HepG2 (cell line): ENCODE results near the gene TBC1D10A. TPM values are rescaled to one million over a fixed set of nuclear protein-coding genes. Genes with fewer than 3 reads are reported as not detected.

Source experiments
- ARNT2 ChIP-seq: sonication (generic); formaldehyde crosslinking; IDR thresholded peaks from 2 replicates; pipeline ENCODE4 v1.8.0; 2022; ENCODE audit warnings: mild to moderate bottlenecking, low read depth, missing genetic modification reagents, moderate library complexity
- BRD4 ChIP-seq: sonication (generic); formaldehyde crosslinking; IDR thresholded peaks from 2 replicates; pipeline ENCODE4 v1.4.0; 2020; ENCODE audit warnings: missing genetic modification reagents
- CREBL2 ChIP-seq: sonication (generic); formaldehyde crosslinking; IDR thresholded peaks from 2 replicates; pipeline ENCODE4 v1.8.1; 2023; ENCODE audit warnings: missing genetic modification reagents, mild to moderate bottlenecking, borderline replicate concordance
- GATAD2A ChIP-seq: IDR thresholded peaks from 2 replicates; pipeline ENCODE4 v1.6.1; 2016
- HMG20A ChIP-seq: IDR thresholded peaks from 2 replicates; pipeline ENCODE4 v1.6.1; 2016; ENCODE audit warnings: borderline replicate concordance
- MIER3 ChIP-seq: IDR thresholded peaks from 2 replicates; pipeline ENCODE4 v1.6.1; 2016; ENCODE audit warnings: missing compliant biosample characterization, borderline replicate concordance
- MTF2 ChIP-seq: sonication (generic); formaldehyde crosslinking; IDR thresholded peaks from 2 replicates; pipeline ENCODE4 v1.5.0; 2020; ENCODE audit warnings: missing genetic modification reagents, borderline replicate concordance
- POLR2G ChIP-seq: fragments of 200-400 bp; formaldehyde crosslinking; IDR thresholded peaks from 2 replicates; pipeline ENCODE4 v1.6.1; 2018; ENCODE audit warnings: mild to moderate bottlenecking, low read depth, low read length, moderate library complexity
- SMAD3 ChIP-seq: sonication (generic); formaldehyde crosslinking; IDR thresholded peaks from 2 replicates; pipeline ENCODE4 v1.4.0; 2020; ENCODE audit warnings: missing genetic modification reagents
- SP5 ChIP-seq: IDR thresholded peaks from 2 replicates; pipeline ENCODE4 v1.6.1; 2016; ENCODE audit warnings: low read depth, borderline replicate concordance
- SRSF4 ChIP-seq: fragments of 200-400 bp; formaldehyde crosslinking; IDR thresholded peaks from one replicate; pipeline ENCODE4 v1.6.1; 2018; ENCODE audit warnings: mild to moderate bottlenecking, low read depth, low read length, moderate library complexity; ENCODE audit not compliant: poor library complexity, severe bottlenecking
- TCF7L2 ChIP-seq: IDR thresholded peaks from 2 replicates; pipeline ENCODE4 v1.6.1; 2011; ENCODE audit warnings: mild to moderate bottlenecking, low read depth, low read length, moderate library complexity
- TRAFD1 ChIP-seq: sonication (generic); formaldehyde crosslinking; IDR thresholded peaks from 2 replicates; pipeline ENCODE4 v1.5.1; 2020; ENCODE audit warnings: missing genetic modification reagents, mild to moderate bottlenecking, borderline replicate concordance
- TSC22D2 ChIP-seq: sonication (generic); formaldehyde crosslinking; IDR thresholded peaks from 2 replicates; pipeline ENCODE4 v1.5.1; 2020; ENCODE audit warnings: missing genetic modification reagents, mild to moderate bottlenecking, borderline replicate concordance
- ZBTB10 ChIP-seq: sonication (generic); formaldehyde crosslinking; IDR thresholded peaks from 2 replicates; pipeline ENCODE4 v1.4.0; 2020; ENCODE audit warnings: missing genetic modification reagents, borderline replicate concordance
- ZFP36L1 ChIP-seq: sonication (generic); formaldehyde crosslinking; IDR thresholded peaks from 2 replicates; pipeline ENCODE4 v1.8.0; 2022; ENCODE audit warnings: mild to moderate bottlenecking, missing genetic modification reagents, moderate library complexity
- ZNF275 ChIP-seq: sonication (generic); formaldehyde crosslinking; IDR thresholded peaks from 2 replicates; pipeline ENCODE4 v1.8.0; 2022; ENCODE audit warnings: missing genetic modification reagents, mild to moderate bottlenecking, inconsistent platforms, borderline replicate concordance
- ZNF446 ChIP-seq: sonication (generic); formaldehyde crosslinking; IDR thresholded peaks from 2 replicates; pipeline ENCODE4 v1.5.0; 2020; ENCODE audit warnings: mild to moderate bottlenecking, missing genetic modification reagents
- ZNF460 ChIP-seq: sonication (generic); formaldehyde crosslinking; IDR thresholded peaks from 2 replicates; pipeline ENCODE4 v1.5.1; 2020; ENCODE audit warnings: missing genetic modification reagents, mild to moderate bottlenecking, borderline replicate concordance
- ZNF704 ChIP-seq: sonication (generic); formaldehyde crosslinking; IDR thresholded peaks from 2 replicates; pipeline ENCODE4 v1.8.1; 2023; ENCODE audit warnings: mild to moderate bottlenecking, inconsistent platforms, moderate library complexity, missing genetic modification reagents, borderline replicate concordance
- ZNF770 ChIP-seq: sonication (generic); formaldehyde crosslinking; IDR thresholded peaks from 2 replicates; pipeline ENCODE4 v1.5.0; 2020; ENCODE audit warnings: mild to moderate bottlenecking, missing genetic modification reagents
- polyA plus RNA-seq, 8 experiments: library from polyadenylated mRNA; depleted of rRNA in 3 of 8; stranded (reverse) in 7 of 8; unstranded in 1 of 8; fragments of >200 nt; fragmentation: Illumina TruSeq in 4 of 8; extraction: Trizol in 4 of 8; gene quantifications; 2 replicates each; pipeline versions ENCODE4 v1.2.1 to v1.2.3, GENCODE V29; 2011 to 2016; ENCODE audit warnings: low read depth in 4 of 8, missing spikeins in 1 of 8, mixed read lengths in 1 of 8; ENCODE audit not compliant: insufficient read depth in 1 of 8
- total RNA-seq, 5 experiments: library from RNA; depleted of rRNA; stranded (reverse); fragments of >200 nt; fragmentation: Illumina TruSeq; extraction: Trizol; gene quantifications; 2 replicates each; pipeline ENCODE4 v1.2.3, GENCODE V29; 2016; ENCODE audit warnings: low read depth in 1 of 5

Gene TBC1D10A
- total and polyA plus RNA-seq, 2 of the 13 experiments (the other 11 are each of a cell fraction or from before 2014, with no cell fraction given) = 4.2 to 4.9 TPM

- 0 out of 2 replicates have a peak, but pooled peaks have one; percentile 50 for TF ChIP-seq ZBTB10 (CRISPR knock-in tag)
- no peak for TF ChIP-seq CREBL2 (CRISPR knock-in tag)
- no peak for TF ChIP-seq TRAFD1 (CRISPR knock-in tag)
- TF ChIP-seq ZFP36L1 (CRISPR knock-in tag) = no peak
- TF ChIP-seq TCF7L2 = no peak
- 0 out of 2 replicates have a peak, but pooled peaks have one; percentile 24 for TF ChIP-seq SP5 (CRISPR knock-in tag)
- TF ChIP-seq GATAD2A (CRISPR knock-in tag) = 0 out of 2 replicates have a peak, but pooled peaks have one; percentile 15
- no peak for TF ChIP-seq ZNF770 (CRISPR knock-in tag)
- TF ChIP-seq ZNF460 (CRISPR knock-in tag) = no peak
- no peak for TF ChIP-seq MTF2 (CRISPR knock-in tag)
- no peak for TF ChIP-seq ZNF446 (CRISPR knock-in tag)
- TF ChIP-seq SMAD3 = no peak
- TF ChIP-seq MIER3 (CRISPR knock-in tag) = no peak
- TF ChIP-seq POLR2G = peak; percentile 38; the same call in 1 of the 2 replicates
- no peak for TF ChIP-seq ZNF275 (CRISPR knock-in tag)
- TF ChIP-seq BRD4 (CRISPR knock-in tag) = no peak
- TF ChIP-seq ARNT2 = no peak
- TF ChIP-seq TSC22D2 (CRISPR knock-in tag) = no peak
- TF ChIP-seq SRSF4 = no peak
- no peak for TF ChIP-seq HMG20A (CRISPR knock-in tag)
- TF ChIP-seq ZNF704 (CRISPR knock-in tag) = no peak
These were observed 79.8 kb downstream of the TBC1D10A start (continued) for GRCh38 chr22:30246814-30247376.
